NCI-H1105 treated with DMSO at 0.1 percent for 48 hours (cell line): ENCODE measurements around the gene ZBTB38.

Experiments
- DNase-seq: peaks from one replicate; lab custom pipeline; 2025; lab: John Stamatoyannopoulos, UW

ZBTB38 gene

GRCh38 chr3:141341536-141341935, 26.8 kb upstream of the ZBTB38 start:
- DNase-seq, result no peak

GRCh38 chr3:141342386-141342785, 25.9 kb upstream of the ZBTB38 start:
- no peak for DNase-seq

- DNase-seq, result no peak
Measured at GRCh38 chr3:141343077-141343476, 25.2 kb upstream of the ZBTB38 start.

DNA sequence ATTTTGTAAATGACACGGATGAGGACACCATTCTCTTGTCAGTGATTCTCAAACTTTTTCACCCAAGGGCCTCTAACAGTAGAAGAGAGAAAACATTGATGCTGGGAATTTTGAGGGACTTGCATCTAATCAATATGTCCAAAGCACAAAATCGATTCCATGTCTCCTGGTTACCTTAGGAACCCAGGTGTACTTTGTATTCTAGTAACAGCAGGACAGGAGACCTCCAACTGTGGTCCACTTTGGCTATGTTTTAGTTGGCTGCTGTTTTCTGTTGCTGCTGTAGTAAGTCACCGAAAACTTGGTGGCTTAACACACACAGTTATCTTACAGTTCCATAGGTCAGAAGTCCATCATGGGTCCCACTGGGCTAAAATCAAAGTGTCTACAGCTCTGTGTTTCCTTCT, 24.4 kb upstream of the ZBTB38 start:
- no peak for DNase-seq

DNA sequence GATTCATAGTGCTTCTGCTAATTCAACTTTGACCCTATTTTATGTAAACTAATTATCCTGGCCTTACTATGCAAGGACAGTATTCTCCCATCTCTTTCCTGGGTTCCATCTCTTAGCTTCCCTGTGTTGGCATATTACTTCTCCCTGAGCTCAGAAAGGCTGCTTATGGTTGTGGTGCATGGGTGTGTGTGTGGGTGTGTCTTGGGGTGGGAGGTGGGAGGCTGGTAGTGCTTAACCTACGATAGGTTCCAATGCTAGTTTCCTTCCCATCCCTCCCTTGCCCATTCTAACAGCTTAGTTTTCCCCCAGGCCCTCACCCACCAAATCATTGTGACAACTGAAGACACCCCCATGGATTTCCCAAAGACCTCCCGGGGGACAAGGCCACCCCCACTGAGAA, 22.8 kb upstream of the ZBTB38 start:
- no peak for DNase-seq

DNA sequence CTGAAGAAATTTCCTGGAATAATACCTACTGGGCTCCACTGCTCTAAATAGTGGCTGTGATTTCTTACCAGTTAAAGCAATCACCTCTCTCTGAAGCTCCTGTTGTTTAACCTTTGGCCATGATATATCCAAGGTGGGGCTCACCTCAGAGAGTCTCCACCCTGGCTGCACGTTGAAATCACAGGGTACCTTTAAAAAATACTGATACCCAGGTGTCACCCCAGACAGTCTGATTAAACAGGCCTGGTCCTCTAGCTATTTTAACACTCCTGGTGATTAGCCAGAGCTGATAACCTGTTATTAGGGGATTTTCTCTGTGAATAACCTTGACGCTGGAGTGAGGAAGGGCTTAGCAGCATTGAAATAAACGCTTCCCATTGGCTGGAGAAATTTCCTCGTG, 22.3 kb upstream of the ZBTB38 start:
- DNase-seq, result no peak

GRCh38 chr3:141346418-141346817, 21.9 kb upstream of the ZBTB38 start:
- DNase-seq, result no peak

DNA sequence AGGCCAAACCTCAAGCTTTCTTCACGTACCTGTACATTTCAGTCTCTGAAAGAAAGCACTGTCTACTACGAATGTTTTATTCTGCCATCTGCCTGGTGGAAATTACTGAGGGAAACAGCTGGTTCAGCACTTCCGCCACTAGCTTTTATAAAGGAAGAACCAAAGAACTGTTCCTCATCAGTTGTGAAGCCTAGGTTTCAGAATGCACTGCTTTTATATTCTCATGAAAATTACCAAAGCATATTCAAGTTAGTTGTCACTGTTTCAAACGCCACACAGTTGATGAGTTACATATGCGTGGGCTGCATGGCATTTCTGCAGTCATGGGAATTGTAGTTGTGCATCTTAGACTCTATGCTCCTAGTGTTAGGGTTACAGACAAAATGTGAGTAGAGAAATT, 21.5 kb upstream of the ZBTB38 start:
- no peak for DNase-seq

DNA sequence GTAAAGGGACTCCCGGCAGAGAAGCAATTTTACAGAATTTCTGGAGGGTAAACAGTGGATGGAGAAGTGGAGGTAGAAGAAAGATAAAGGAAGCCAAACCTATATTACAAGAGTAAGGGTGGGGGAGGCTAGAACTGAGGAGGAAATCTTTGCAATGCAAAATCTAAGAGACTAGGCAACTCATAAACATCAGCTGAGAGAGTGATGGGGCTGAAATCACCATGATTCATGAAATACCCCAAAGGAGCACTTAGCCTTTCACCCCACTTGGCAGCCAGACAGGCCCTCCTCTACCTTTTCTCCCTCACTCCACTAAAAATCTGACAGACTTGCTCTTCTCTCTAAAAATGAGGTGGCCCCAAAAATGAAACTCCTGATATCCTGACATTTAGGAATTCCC, 19.5 kb upstream of the ZBTB38 start:
- no peak for DNase-seq

DNA sequence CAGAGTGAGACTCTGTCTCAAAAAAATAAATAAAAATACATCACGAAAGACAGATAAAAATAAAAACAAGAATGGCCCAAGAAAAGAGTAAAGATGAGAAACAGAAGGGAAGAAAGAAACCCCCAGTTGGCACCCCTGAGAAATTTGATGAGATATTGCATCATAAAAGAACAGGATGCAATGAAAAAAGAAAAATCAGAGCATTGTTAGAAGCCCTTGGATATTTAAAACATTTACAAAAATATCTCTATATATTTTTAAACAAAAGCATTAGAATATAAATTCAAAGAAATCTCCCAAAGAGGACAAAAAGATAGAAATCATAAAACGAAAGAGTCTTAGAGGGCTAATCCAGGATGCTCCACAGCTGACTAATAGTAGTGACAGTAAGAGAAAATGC, 18.6 kb upstream of the ZBTB38 start:
- DNase-seq, result no peak

GRCh38 chr3:141350666-141351065, 17.6 kb upstream of the ZBTB38 start:
- DNase-seq, result no peak

- no peak for DNase-seq
Measured at GRCh38 chr3:141352262-141352984, 15.9 kb upstream of the ZBTB38 start.

DNA sequence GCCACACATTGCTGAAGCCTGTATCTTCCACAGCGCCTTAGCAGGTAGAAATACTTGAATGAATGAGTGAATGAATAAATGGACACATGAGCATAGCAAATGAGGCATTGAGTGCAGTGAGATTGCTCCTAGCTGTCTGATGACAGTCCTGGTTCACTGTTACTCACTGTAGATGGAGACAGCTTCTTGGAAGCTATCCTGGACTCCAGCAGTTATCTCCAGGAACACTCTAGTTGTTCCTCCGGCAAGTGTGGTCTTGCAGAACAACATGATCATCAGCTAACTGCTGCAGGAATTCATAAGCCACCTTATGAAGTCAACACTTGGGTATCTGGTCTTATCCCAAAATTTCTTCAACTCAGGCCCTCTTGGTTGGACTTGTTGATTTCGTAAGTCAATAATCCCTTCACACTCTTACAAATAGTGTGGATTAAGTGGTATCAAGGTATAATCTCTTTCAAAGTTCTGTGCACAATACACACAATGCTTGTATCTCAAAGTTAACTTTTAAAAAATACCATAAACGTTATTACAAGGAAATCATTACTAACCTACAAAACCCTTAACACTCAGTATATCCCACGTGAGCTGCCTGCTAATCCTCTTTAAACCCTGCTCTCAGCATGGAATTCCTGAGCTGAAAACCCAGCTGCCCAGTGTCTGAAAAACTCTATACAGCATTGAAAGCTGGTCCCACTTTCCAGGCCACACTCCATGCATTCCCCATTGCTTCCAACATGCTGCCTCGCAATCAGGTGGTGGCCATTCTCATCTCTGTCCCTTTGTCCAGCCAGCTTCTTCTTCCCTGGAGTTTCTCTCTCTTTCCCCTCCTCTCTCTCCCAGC, 14.4 kb upstream of the ZBTB38 start:
- no peak for DNase-seq

- DNase-seq, result no peak
Measured at GRCh38 chr3:141354517-141354916, 13.8 kb upstream of the ZBTB38 start.

GRCh38 chr3:141355242-141355641, 13.1 kb upstream of the ZBTB38 start:
- DNase-seq, result no peak

DNA sequence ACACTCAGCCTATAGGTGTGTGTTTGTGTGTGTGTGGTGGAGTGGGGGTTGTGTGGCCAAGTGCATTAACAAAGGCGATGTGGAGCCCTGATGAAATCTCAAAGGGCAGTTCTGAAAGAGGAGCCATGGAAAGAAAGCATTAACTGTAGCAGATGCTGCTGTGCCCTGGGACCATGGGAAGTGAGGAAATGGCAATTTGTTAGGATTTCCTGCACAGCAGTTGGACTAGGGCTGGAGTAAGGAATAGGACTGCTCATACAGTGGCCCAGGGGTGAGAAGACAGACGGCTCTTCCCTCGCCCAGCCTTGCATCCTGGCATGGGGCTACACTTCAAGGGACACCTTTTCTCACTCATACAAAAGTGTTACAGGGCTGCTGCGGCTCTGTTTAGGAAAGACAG, 12.3 kb upstream of the ZBTB38 start:
- no peak for DNase-seq

DNA sequence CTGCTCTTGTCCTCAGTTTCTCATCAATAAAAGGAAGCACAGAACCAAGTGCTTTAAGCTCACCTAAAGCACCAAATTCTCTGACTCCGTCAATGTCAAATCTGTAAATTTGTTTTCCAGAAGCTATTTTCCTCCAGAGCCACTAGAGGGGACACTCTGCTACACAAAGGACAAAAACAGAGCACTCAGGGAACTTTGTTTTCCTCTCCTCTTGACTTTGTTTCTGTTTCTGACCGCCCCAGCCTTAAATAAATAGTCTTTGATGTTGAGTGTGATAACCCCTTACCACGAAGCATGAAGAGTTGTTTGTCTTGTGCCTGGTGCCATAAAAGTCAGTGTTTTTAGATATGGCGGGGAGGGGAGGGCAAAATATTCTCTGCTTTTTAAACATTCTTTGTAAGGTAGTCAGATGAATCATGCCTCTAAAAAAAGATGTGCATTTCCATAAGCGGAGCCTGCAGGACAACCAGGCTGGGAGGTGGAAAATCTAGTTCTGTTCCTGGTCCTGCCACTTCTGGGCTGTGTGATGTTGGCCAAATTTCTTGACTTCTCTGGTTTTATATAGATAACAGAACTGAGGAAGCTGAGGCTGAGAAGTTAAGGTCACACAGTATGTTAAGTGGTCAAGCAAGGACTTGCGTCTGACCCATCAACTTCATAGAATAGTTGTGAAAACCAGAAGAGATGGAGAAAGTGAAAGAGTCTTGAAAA, 7.3 kb upstream of the ZBTB38 start:
- DNase-seq, result no peak

DNA sequence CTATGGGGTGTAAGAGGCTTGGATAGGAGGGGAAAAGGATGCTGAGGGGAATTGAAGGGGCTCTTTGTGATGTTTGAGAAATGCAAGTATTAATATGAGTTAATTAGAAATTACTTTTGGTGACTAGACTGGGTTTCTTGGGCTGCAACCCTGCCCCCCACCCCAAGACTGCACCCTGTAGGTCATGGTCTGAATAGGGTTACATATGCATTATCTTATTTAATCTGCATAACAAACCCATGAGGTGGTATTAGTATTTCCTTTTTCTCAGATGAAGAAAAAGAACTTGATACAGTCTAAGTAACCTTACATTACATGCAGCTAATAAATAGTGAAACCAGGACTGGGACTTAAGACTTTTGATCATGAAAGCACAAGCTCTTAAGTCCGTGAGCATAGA, 5.6 kb upstream of the ZBTB38 start:
- DNase-seq, result no peak

DNA sequence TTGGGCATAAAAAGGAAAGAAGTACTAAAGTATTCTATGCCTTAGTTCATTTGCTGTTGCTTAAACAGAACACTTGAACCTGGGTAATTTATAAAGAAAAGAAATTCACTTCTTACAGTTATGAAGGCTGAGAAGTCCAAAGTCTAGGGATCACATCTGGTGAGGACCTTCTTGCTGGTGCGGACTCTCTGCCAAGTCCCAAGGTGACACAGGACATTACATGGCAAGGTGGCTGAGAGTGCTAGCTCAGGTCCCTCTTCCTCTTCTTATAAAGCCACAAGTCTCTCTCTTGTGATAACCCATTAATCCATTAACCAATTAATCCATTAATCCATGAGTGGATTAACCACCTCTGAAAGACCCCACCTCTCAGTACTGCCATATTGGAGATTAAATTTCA, 3.1 kb upstream of the ZBTB38 start:
- DNase-seq, result no peak

GRCh38 chr3:141366285-141367037, 1.8 kb upstream of the ZBTB38 start:
- no peak for DNase-seq

- no peak for DNase-seq
Measured at GRCh38 chr3:141367038-141367730, 1.1 kb upstream of the ZBTB38 start.
